ENCODE data around the gene DYNC1LI1.

GRCh38 chr3:32500231-32500630 is 70.4 kb downstream of the DYNC1LI1 start:
- TF ChIP-seq CTCF (IDR thresholded peaks at IDR 0.05; ENCODE audit: poor library complexity, severe bottlenecking) = no peak
- TF ChIP-seq SMC3 (conservative IDR thresholded peaks at IDR 0.05; ENCODE audit: poor library complexity) = no peak
- no peak for TF ChIP-seq TAF1 (IDR thresholded peaks at IDR 0.05; ENCODE audit: low read depth)
- TF ChIP-seq POLR2AphosphoS5 (IDR thresholded peaks at IDR 0.05) = no peak
- no peak for TF ChIP-seq EZH2 (IDR thresholded peaks at IDR 0.05; ENCODE audit: borderline replicate concordance, insufficient read depth, low read length, poor library complexity, severe bottlenecking)
- no peak for TF ChIP-seq RAD21 (conservative IDR thresholded peaks at IDR 0.05)
- no peak for TF ChIP-seq REST (IDR thresholded peaks at IDR 0.05; ENCODE audit: borderline replicate concordance)

All from neural cell (in vitro differentiated cells).